GM12878 (cell line): ENCODE results near the gene ARHGAP15. TPM values are rescaled to one million over a fixed set of nuclear protein-coding genes. Genes with fewer than 3 reads are reported as not detected.

Experiments
- ATAC-seq: fragments of 200-7000 bp; cut with Tn5 transposase; 3 replicates; pipeline ENCODE4 v1.9.1; 2020; ENCODE audit warnings: mild to moderate bottlenecking, moderate library complexity
- BruUV-seq: library from RNA; stranded (reverse); fragments of 400-500 nt; replicated peaks from 2 replicates; lab custom pipeline; 2021; lab: Mats Ljungman, UMichigan
- CTCF ChIA-PET: fragments of 300-600 bp; sonication (Branson Sonifier 250); formaldehyde crosslinking; extraction: SDS; loops from one replicate; lab custom pipeline; 2021; ENCODE audit warnings: inconsistent platforms; lab: Yijun Ruan, JAX
- POLR2A ChIA-PET: fragments of 350-600 bp; formaldehyde crosslinking; extraction: SDS; loops from one replicate; lab custom pipeline; 2021; ENCODE audit warnings: inconsistent platforms; lab: Charles Lee
- RAD21 ChIA-PET: fragments of 300-600 bp; sonication (Branson Sonifier 250); formaldehyde crosslinking; loops from one replicate; lab custom pipeline; 2023; ENCODE audit warnings: antibody characterized with exemption; ENCODE audit not compliant: unreplicated experiment; lab: Charles Lee
- SMC1A ChIA-PET: fragments of 300-600 bp; sonication (Branson Sonifier 250); formaldehyde crosslinking; loops from one replicate; lab custom pipeline; 2023; ENCODE audit not compliant: unreplicated experiment, uncharacterized antibody; lab: Charles Lee
- DNase-seq: peaks from one replicate; pipeline ENCODE4 v3.0.0-alpha.2; 2011; ENCODE audit warnings: low read depth, low spot score
- FAIRE-seq: peaks from 3 replicates; lab custom pipeline; 2011; peaks lifted over from hg19 to GRCh38; lab: Jason Lieb, UNC
- H2AFZ ChIP-seq: 2 replicates; pipeline ENCODE4 v1.6.0; 2011; ENCODE audit warnings: low read depth, low read length, control low read depth; ENCODE audit not compliant: control insufficient read depth
- H3K27ac ChIP-seq: 2 replicates; pipeline ENCODE4 v1.5.1; 2011; ENCODE audit warnings: control low read depth; ENCODE audit not compliant: control insufficient read depth, insufficient read depth
- H3K27me3 ChIP-seq, 2 experiments: replicated peaks in 1 of 2; 2 replicates each; pipeline versions ENCODE4 v1.6.0 to v1.6.1; 2011; ENCODE audit warnings: low read length in 1 of 2; ENCODE audit not compliant: control insufficient read depth in 2 of 2, insufficient read depth in 2 of 2
- H3K36me3 ChIP-seq, 2 experiments: 2 replicates each; pipeline ENCODE4 v1.5.1; 2011; ENCODE audit warnings: low read length in 1 of 2; ENCODE audit not compliant: control insufficient read depth in 2 of 2, insufficient read depth in 2 of 2
- H3K4me1 ChIP-seq: 2 replicates; pipeline ENCODE4 v1.6.1; 2011; ENCODE audit warnings: mild to moderate bottlenecking, low read length, moderate library complexity, mixed read lengths; ENCODE audit not compliant: control insufficient read depth, insufficient read depth
- H3K4me2 ChIP-seq: 2 replicates; pipeline ENCODE4 v1.6.0; 2011; ENCODE audit warnings: control low read depth; ENCODE audit not compliant: control insufficient read depth, insufficient read depth
- H3K4me3 ChIP-seq: fragments of 200-600 bp; sonication (generic); 2 replicates; pipeline ENCODE4 v1.5.1; 2016
- H3K79me2 ChIP-seq: 2 replicates; pipeline ENCODE4 v1.6.0; 2011; ENCODE audit warnings: low read length; ENCODE audit not compliant: control insufficient read depth, insufficient read depth
- H3K9ac ChIP-seq: 2 replicates; pipeline ENCODE4 v1.8.0; 2011; ENCODE audit warnings: low read length, control low read depth, mixed read lengths; ENCODE audit not compliant: control insufficient read depth, insufficient read depth
- H3K9me3 ChIP-seq: replicated peaks from 3 replicates; pipeline ENCODE4 v1.5.1; 2011; ENCODE audit warnings: mild to moderate bottlenecking, low read length; ENCODE audit not compliant: control insufficient read depth, insufficient read depth
- H4K20me1 ChIP-seq: 2 replicates; pipeline ENCODE4 v1.6.0; 2011; ENCODE audit not compliant: control insufficient read depth, insufficient read depth
- BCL11A ChIP-seq: IDR thresholded peaks from 2 replicates; pipeline ENCODE4 v1.6.1; 2011; ENCODE audit warnings: low read depth, low read length
- BHLHE40 ChIP-seq, 2 experiments: fragments of 450-650 bp in 1 of 2; IDR thresholded peaks; 2 replicates each; pipeline ENCODE4 v1.6.1; 2011 to 2017; ENCODE audit warnings: low read depth in 2 of 2, borderline replicate concordance in 1 of 2, improper control_type of control experiment in 1 of 2, low read length in 1 of 2, mild to moderate bottlenecking in 1 of 2
- EZH2 ChIP-seq: IDR thresholded peaks from 2 replicates; pipeline ENCODE4 v1.6.1; 2012; ENCODE audit warnings: low read depth, mild to moderate bottlenecking, control low read depth, inconsistent platforms, low read length, borderline replicate concordance; ENCODE audit not compliant: control insufficient read depth
- IRF5 ChIP-seq: fragments of 450-650 bp; IDR thresholded peaks from 2 replicates; pipeline ENCODE4 v1.6.1; 2017; ENCODE audit warnings: borderline replicate concordance
- KLF5 ChIP-seq: fragments of 450-650 bp; IDR thresholded peaks from 2 replicates; pipeline ENCODE4 v1.6.1; 2014; ENCODE audit warnings: mild to moderate bottlenecking; ENCODE audit not compliant: partially characterized antibody
- NBN ChIP-seq: fragments of 450-650 bp; IDR thresholded peaks from 2 replicates; pipeline ENCODE4 v1.6.1; 2016
- NFIC ChIP-seq: IDR thresholded peaks from 2 replicates; pipeline ENCODE4 v1.6.1; 2012; ENCODE audit warnings: low read depth, mild to moderate bottlenecking, inconsistent platforms, low read length, moderate library complexity
- NFXL1 ChIP-seq: fragments of 450-650 bp; IDR thresholded peaks from 2 replicates; pipeline ENCODE4 v1.6.1; 2017; ENCODE audit warnings: antibody characterized with exemption, mild to moderate bottlenecking, borderline replicate concordance
- NR2C2 ChIP-seq: IDR thresholded peaks from 2 replicates; pipeline ENCODE4 v1.6.1; 2011; ENCODE audit warnings: borderline replicate concordance, low read depth; ENCODE audit not compliant: control insufficient read depth, insufficient read length
- RBBP5 ChIP-seq: fragments of 200-600 bp; sonication (generic); conservative IDR thresholded peaks from 2 replicates; pipeline ENCODE4 v1.6.1; 2016
- SMAD5 ChIP-seq: IDR thresholded peaks from 2 replicates; pipeline ENCODE4 v1.6.1; 2016; ENCODE audit warnings: antibody characterized with exemption, low read depth
- STAT1 ChIP-seq: fragments of 450-650 bp; conservative IDR thresholded peaks from 2 replicates; pipeline ENCODE4 v1.6.1; 2014; ENCODE audit warnings: antibody characterized with exemption, mild to moderate bottlenecking
- TAF1 ChIP-seq: IDR thresholded peaks from 2 replicates; pipeline ENCODE4 v1.6.1; 2011; ENCODE audit warnings: mild to moderate bottlenecking, low read depth, low read length, borderline replicate concordance
- USF2 ChIP-seq: IDR thresholded peaks from 2 replicates; pipeline ENCODE4 v1.6.1; 2011; ENCODE audit warnings: low read depth, low read length, improper control_type of control experiment, borderline replicate concordance
- ZSCAN29 ChIP-seq: fragments of 450-650 bp; IDR thresholded peaks from 2 replicates; pipeline ENCODE4 v1.6.1; 2017; ENCODE audit warnings: mild to moderate bottlenecking, moderate library complexity
- WGBS: methylation state at CpG from one replicate; pipeline ENCODE4 v1.1.6; 2016; ENCODE audit warnings: low lambda C conversion rate; ENCODE audit not compliant: insufficient replicate concordance, insufficient coverage; ENCODE audit errors: missing lambda C conversion rate; 5-methylcytosine and 5-hydroxymethylcytosine counted together
- in situ Hi-C: fragments of 300-500 bp; cut with MboI; formaldehyde crosslinking; loops from 9 replicates; pipeline ENCODE4 v1.14.3; 2018; ENCODE audit warnings: mixed read lengths
- intact Hi-C: fragments of 100-400 bp; cut with micrococcal nuclease; formaldehyde crosslinking; loops from one replicate; pipeline ENCODE4 v1.14.2; 2022; ENCODE audit not compliant: unreplicated experiment
- polyA plus RNA-seq, 11 experiments: library from polyadenylated mRNA; depleted of rRNA in 4 of 11; unstranded in 6 of 11; stranded (reverse) in 5 of 11; fragments of >200 nt; fragmentation: Nextera tagmentation in 4 of 11; fragmentation: Illumina TruSeq in 1 of 11; extraction: Ambion mirVana in 4 of 11; extraction: Trizol in 1 of 11; gene quantifications; 1 replicate in 1 of 11; 2 replicates in 10 of 11; pipeline versions ENCODE4 v1.2.1 to v1.2.3, GENCODE V29; 2011 to 2016; ENCODE audit warnings: inconsistent platforms in 2 of 11, missing spikeins in 2 of 11, low read depth in 1 of 11
- total RNA-seq, 4 experiments: library from RNA; depleted of rRNA in 3 of 4; stranded (reverse); fragments of >200 nt in 3 of 4; fragmentation: Illumina TruSeq in 1 of 4; extraction: Trizol in 1 of 4; gene quantifications; 2 replicates each; pipeline versions ENCODE4 v1.2.1 to v1.2.3, GENCODE V29; 2013 to 2021

The ARHGAP15 gene
- total and polyA plus RNA-seq, 10 of the 15 experiments (the other 5 are each of a cell fraction or from before 2014, with no cell fraction given) = 38.0 to 92.6 (median 66.7) TPM

- Histone ChIP-seq H4K20me1 (0 out of 2 replicates have a peak, but pooled peaks cover 3% of the 10 kb centered on the region), H3K4me3 (no peak overlapping the region), H3K4me2 (no peak overlapping the region), H3K9ac (no peak overlapping the region), H3K36me3 (peaks cover 0 to 14% of the 10 kb centered on the region in 2 experiments; a peak in 3 of 4 replicates), H2AFZ (no peak overlapping the region), H3K9me3 (no peaks in the 10 kb centered on the region), H3K4me1 (peaks cover 6% of the 10 kb centered on the region), H3K27ac (no peak overlapping the region), H3K79me2 (peaks cover 11% of the 10 kb centered on the region), H3K27me3 (no peaks in the 10 kb centered on the region)
- FAIRE-seq (no peak), ATAC-seq (no peak), DNase-seq (no peak)
- BruUV-seq = no TSS peak
- no peak for TF ChIP-seq BCL11A
- no peak for TF ChIP-seq USF2
- no peak for TF ChIP-seq NBN
- TF ChIP-seq RBBP5 = no peak
- no peak for TF ChIP-seq ZSCAN29
- POLR2A ChIA-PET = interaction anchor here (0.5 kb wide), 2 partner anchors 72 to 880 kb away, joined by 3 to 5 read pairs; no protein-coding TSS in a partner anchor
- intact Hi-C loops (loop anchor here (1.0 to 5.0 kb wide), 3 partner anchors 51 to 96 kb away; no protein-coding TSS in a partner anchor), in situ Hi-C loops (no loop called here)
- WGBS = 100% methylated on average over 1 of the region's 1 CpG
- RAD21 ChIA-PET = interaction anchor here (0.8 to 5.1 kb wide), 6 partner anchors 9 to 96 kb away, joined by 3 to 43 read pairs (median 24); partner anchors contain the start of gene ARHGAP15
- SMC1A ChIA-PET = interaction anchor here (0.7 to 9.1 kb wide), 17 partner anchors 8 to 130 kb away, joined by 3 to 110 read pairs (median 3); partner anchors contain the start of gene ARHGAP15
- CTCF ChIA-PET = interaction anchor here (0.9 to 8.8 kb wide), 17 partner anchors 11 to 126 kb away, joined by 3 to 83 read pairs (median 7); partner anchors contain the start of gene ARHGAP15
These were observed 33.8 kb downstream of the ARHGAP15 start for GRCh38 chr2:143162997-143163396.

GRCh38 chr2:143163499-143163898 lies 34.3 kb downstream of the ARHGAP15 start:
- H3K4me3 ChIP-seq = no peak overlapping the region
- no peak overlapping the region for H2AFZ ChIP-seq
- FAIRE-seq (no peak), ATAC-seq (no peak), DNase-seq (no peak)
- in situ Hi-C loops (no loop called here), intact Hi-C loops (loop anchor here (5.0 kb wide), 1 partner anchor 51 kb away; no protein-coding TSS in a partner anchor)
- H3K27ac ChIP-seq = no peak overlapping the region
- no peak overlapping the region for H3K4me2 ChIP-seq
- H3K79me2 ChIP-seq = peaks cover 11% of the 10 kb centered on the region
- no peaks in the 10 kb centered on the region for H3K27me3 ChIP-seq
- ChIA-PET SMC1A (interaction anchor here (0.9 to 9.1 kb wide), 13 partner anchors 12 to 126 kb away, joined by 3 to 110 read pairs (median 3); partner anchors contain the start of gene ARHGAP15), RAD21 (interaction anchor here (0.5 to 5.1 kb wide), 6 partner anchors 9 to 100 kb away, joined by 3 to 43 read pairs (median 14); no protein-coding TSS in a partner anchor), CTCF (interaction anchor here (0.9 to 8.8 kb wide), 14 partner anchors 11 to 125 kb away, joined by 3 to 83 read pairs (median 10); partner anchors contain the start of gene ARHGAP15), POLR2A (no interaction called here)
- no peaks in the 10 kb centered on the region for H3K9me3 ChIP-seq
- no peak overlapping the region for H3K9ac ChIP-seq
- no TSS peak for BruUV-seq
- H3K4me1 ChIP-seq = peaks cover 3% of the 10 kb centered on the region
- H4K20me1 ChIP-seq = 0 out of 2 replicates have a peak, but pooled peaks cover 3% of the 10 kb centered on the region
- 88% methylated on average over 4 of the region's 4 CpGs for WGBS
- H3K36me3 ChIP-seq = peaks cover 0 to 14% of the 10 kb centered on the region in 2 experiments; a peak in 3 of 4 replicates
- no peak for TF ChIP-seq EZH2
- no peak for TF ChIP-seq NFIC
- TF ChIP-seq STAT1 = no peak
- TF ChIP-seq NFXL1 = no peak
- no peak for TF ChIP-seq SMAD5
- TF ChIP-seq BHLHE40 (IDR thresholded peaks at IDR 0.05; ENCODE audit: borderline replicate concordance in 1 of 2, low read depth in 2 of 2, low read length in 1 of 2) = no peak
- TF ChIP-seq NR2C2 = no peak
- TF ChIP-seq TAF1 = no peak
- no peak for TF ChIP-seq KLF5
- no peak for TF ChIP-seq IRF5
